Suprapubic skin (tissue), 4 donors: ENCODE results near the gene PTPRN2.

Experiments used
- EP300 ChIP-seq: sonication (generic); formaldehyde crosslinking; IDR thresholded peaks from one replicate; pipeline ENCODE4 v1.6.1; 2017; ENCODE audit warnings: antibody characterized with exemption
- POLR2A ChIP-seq, 2 donors: fragments of 450-650 bp; IDR thresholded peaks; one replicate each; pipeline ENCODE4 v1.6.1; 2017; ENCODE audit warnings: antibody characterized with exemption in 2 of 2, mild to moderate bottlenecking in 2 of 2, moderate library complexity in 2 of 2
- POLR2AphosphoS5 ChIP-seq, 3 donors: sonication (generic); formaldehyde crosslinking; IDR thresholded peaks; one replicate each; pipeline ENCODE4 v1.6.1; 2017; ENCODE audit warnings: antibody characterized with exemption in 3 of 3
- TF ChIP-seq, protein P1 (sequence below), 2 donors: fragments of 200-600 bp in 1 of 2; fragments of 450-650 bp in 1 of 2; sonication (generic) in 1 of 2; IDR thresholded peaks; one replicate each; pipeline ENCODE4 v1.5.1; 2016 to 2019; ENCODE audit warnings: antibody characterized with exemption in 2 of 2, mild to moderate bottlenecking in 1 of 2, moderate library complexity in 1 of 2

DNA sequence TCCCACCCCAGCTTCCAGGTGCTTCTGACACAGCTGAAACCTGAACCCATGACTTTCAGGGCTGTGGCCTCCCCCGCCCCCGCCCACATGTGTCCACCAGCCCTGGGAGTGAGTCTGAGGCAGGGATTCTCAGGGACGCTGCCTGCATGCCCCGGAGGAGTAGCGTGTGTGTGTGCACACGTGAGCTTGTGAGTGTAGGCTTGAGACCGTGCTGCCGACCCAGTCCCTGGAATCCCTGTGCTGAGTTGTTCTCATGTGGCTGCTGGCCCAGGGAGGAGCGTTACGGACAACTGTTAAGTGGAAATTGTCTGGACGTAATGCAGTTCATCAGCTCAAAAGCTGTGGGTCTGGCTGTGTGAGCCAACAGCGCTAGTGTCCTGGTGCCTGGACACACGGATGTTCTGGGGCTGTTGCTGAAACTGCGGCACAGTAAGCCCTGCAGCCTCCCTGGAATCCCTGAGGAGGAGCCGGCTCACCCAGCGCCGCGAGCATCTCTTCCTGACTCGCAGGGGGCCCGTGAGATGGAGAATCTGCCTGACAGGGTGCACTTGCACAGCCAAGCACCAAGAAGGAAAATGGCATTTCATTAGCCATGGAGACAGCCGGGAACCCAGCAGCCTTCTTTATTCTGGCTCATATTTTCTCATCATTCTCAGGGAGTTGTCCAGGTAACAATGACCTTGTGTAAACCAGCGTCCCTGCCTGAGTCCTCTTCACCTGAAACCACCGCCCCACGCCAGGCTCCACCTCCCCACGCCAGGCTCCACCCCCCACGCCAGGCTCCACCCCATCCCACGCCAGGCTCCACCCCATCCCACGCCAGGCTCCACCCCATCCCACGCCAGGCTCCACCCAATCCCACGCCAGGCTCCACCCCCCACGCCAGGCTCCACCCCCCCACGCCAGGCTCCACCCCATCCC is 603.9 kb downstream of the PTPRN2 start:
- TF ChIP-seq, protein P1, sequence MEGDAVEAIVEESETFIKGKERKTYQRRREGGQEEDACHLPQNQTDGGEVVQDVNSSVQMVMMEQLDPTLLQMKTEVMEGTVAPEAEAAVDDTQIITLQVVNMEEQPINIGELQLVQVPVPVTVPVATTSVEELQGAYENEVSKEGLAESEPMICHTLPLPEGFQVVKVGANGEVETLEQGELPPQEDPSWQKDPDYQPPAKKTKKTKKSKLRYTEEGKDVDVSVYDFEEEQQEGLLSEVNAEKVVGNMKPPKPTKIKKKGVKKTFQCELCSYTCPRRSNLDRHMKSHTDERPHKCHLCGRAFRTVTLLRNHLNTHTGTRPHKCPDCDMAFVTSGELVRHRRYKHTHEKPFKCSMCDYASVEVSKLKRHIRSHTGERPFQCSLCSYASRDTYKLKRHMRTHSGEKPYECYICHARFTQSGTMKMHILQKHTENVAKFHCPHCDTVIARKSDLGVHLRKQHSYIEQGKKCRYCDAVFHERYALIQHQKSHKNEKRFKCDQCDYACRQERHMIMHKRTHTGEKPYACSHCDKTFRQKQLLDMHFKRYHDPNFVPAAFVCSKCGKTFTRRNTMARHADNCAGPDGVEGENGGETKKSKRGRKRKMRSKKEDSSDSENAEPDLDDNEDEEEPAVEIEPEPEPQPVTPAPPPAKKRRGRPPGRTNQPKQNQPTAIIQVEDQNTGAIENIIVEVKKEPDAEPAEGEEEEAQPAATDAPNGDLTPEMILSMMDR (IDR thresholded peaks at IDR 0.05) = no peak
- no peak for TF ChIP-seq POLR2A (IDR thresholded peaks at IDR 0.05)
- TF ChIP-seq EP300 = no peak
- no peak for TF ChIP-seq POLR2AphosphoS5 (IDR thresholded peaks at IDR 0.05)
